Tracheal epithelial cell (primary cell): ENCODE data around the gene SYPL1. TPM values are rescaled to one million over a fixed set of nuclear protein-coding genes. Genes with fewer than 3 reads are reported as not detected.

ENCODE experiments used
- total RNA-seq: library from RNA; depleted of rRNA; stranded (reverse); fragments of >200 nt; gene quantifications from 2 replicates; pipeline ENCODE4 v1.2.1, GENCODE V29; 2014

Gene SYPL1
- 70.4 and 143 TPM in 2 replicates for total RNA-seq

GRCh38 chr7:106112118-106112971 lies at the start of gene SYPL1:
TSS of gene SYPL1 (minus strand) at chr7:106112312. CDS start at chr7:106112208, 104 bp downstream.

Other genes starting within 250 kb of the SYPL1 start
- gene ATXN7L1, start 235.7 kb downstream of the SYPL1 start, total RNA-seq = 1.5 and 1.9 TPM in 2 replicates
- gene CDHR3, start 149.0 kb downstream of the SYPL1 start, total RNA-seq = 0.48 and 3.2 TPM in 2 replicates
- gene NAMPT, start 172.7 kb upstream of the SYPL1 start, total RNA-seq = 199 and 325 TPM in 2 replicates